Measurements from ENCODE around the gene PATL2.

- no peak for TF ChIP-seq CTCF (conservative IDR thresholded peaks at IDR 0.05 in 1 of 2, IDR thresholded peaks at IDR 0.05 in 1 of 2; ENCODE audit: low read depth in 1 of 2, low read length in 2 of 2)
- no peak for TF ChIP-seq EZH2 (IDR thresholded peaks at IDR 0.05; ENCODE audit: low read length, missing control alignments)
Measured at GRCh38 chr15:44662478-44663409, 48.4 kb downstream of the PATL2 start.

Measured in fibroblast of lung (primary cell).